ENCODE data around the gene TPRN. TPM values are rescaled to one million over a fixed set of nuclear protein-coding genes. Genes with fewer than 3 reads are reported as not detected.
A peak's percentile ranks its signal among the peaks of the same experiment; 100 is the strongest.

Gene TPRN
- total and polyA plus RNA-seq, 2 experiments from 2014 or later, result 6.4 to 29.2 TPM

DNA sequence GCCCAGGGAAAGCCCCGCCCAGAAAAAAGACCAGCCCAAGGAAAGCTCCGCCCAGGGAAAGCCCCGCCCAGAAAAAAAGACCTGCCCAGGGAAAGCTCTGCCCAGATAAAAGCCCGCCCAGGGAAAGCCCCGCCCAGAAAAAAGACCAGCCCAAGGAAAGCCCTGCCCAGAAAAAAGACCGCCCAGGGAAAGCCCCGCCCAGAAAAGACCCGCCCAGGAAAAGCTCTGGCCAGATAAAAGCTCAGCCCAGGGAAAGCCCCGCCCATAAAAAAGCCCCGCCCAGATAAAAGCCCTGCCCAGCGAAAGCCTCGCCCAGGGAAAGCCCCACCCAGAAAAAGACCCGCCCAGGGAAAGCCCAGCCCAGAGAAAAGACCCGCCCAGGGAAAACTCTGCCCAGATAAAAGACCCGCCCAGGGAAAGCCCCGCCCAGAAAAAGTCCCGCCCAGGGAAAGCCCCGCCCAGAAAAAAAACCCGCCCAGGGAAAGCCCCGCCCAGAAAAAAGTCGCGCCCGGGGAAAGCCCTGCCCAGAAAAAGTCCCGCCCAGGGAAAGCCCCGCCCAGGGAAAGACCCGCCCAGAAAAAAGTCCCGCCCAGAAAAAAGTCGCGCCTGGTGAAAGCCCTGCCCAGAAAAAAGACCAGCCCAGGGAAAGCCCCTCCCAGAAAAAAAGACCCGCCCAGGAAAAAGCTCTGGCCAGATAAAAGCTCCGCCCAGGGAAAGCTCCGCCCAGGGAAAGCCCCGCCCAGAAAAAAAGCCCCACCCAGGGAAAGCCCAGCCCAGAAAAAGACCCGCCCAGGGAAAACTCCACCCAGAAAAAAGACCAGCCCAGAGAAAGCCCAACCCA, 49.7 kb downstream of the TPRN start:
- peak; percentile 13; the same call in 2 of the 3 replicates for ATAC-seq
- no peaks in the 10 kb centered on the region for H3K4me1 ChIP-seq (ENCODE audit: insufficient read depth)
- H4K20me1 ChIP-seq (replicated peaks; ENCODE audit: insufficient read depth), result no peaks in the 10 kb centered on the region; the same call in 1 of the 2 replicates

More for the DNA sequence above, 49.7 kb downstream of the TPRN start:
- peaks cover 19% of the 10 kb centered on the region for H3F3A ChIP-seq (replicated peaks; ENCODE audit: low read depth)
- no peak overlapping the region for H3K4me2 ChIP-seq
- H3K4me3 Mint-ChIP-seq, result no peak overlapping the region
- H3K36me3 Mint-ChIP-seq (ENCODE audit: low read depth), result no peaks in the 10 kb centered on the region
- no peak overlapping the region for H3K4me3 ChIP-seq
- no peaks in the 10 kb centered on the region for H3K79me2 ChIP-seq (replicated peaks; ENCODE audit: insufficient read depth)
- no peak overlapping the region for H2AFZ ChIP-seq
- H3K27ac ChIP-seq (ENCODE audit: low read depth), result no peak overlapping the region
- TF ChIP-seq NANOG (IDR thresholded peaks at IDR 0.05; ENCODE audit: borderline replicate concordance) (no peak), ZNF462 (CRISPR knock-in tag; IDR thresholded peaks at IDR 0.05) (no peak), EZH2 (IDR thresholded peaks at IDR 0.05; ENCODE audit: low read depth, unreplicated experiment) (no peak), ZNF114 (CRISPR knock-in tag; IDR thresholded peaks at IDR 0.05) (no peak), POLR2AphosphoS5 (IDR thresholded peaks at IDR 0.05; ENCODE audit: low read depth) (no peak), STAT1 (IDR thresholded peaks at IDR 0.05; ENCODE audit: unreplicated experiment) (no peak), EZH2phosphoT487 (IDR thresholded peaks at IDR 0.05; ENCODE audit: unreplicated experiment) (no peak), ZNF331 (CRISPR knock-in tag; IDR thresholded peaks at IDR 0.05; ENCODE audit: low read depth) (no peak), ETS1 (IDR thresholded peaks at IDR 0.05) (no peak), JUNB (IDR thresholded peaks at IDR 0.05; ENCODE audit: unreplicated experiment) (no peak), CREB1 (CRISPR knock-in tag; IDR thresholded peaks at IDR 0.05; ENCODE audit: low read depth) (no peak)
- TF ChIP-seq, protein P1, sequence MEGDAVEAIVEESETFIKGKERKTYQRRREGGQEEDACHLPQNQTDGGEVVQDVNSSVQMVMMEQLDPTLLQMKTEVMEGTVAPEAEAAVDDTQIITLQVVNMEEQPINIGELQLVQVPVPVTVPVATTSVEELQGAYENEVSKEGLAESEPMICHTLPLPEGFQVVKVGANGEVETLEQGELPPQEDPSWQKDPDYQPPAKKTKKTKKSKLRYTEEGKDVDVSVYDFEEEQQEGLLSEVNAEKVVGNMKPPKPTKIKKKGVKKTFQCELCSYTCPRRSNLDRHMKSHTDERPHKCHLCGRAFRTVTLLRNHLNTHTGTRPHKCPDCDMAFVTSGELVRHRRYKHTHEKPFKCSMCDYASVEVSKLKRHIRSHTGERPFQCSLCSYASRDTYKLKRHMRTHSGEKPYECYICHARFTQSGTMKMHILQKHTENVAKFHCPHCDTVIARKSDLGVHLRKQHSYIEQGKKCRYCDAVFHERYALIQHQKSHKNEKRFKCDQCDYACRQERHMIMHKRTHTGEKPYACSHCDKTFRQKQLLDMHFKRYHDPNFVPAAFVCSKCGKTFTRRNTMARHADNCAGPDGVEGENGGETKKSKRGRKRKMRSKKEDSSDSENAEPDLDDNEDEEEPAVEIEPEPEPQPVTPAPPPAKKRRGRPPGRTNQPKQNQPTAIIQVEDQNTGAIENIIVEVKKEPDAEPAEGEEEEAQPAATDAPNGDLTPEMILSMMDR (conservative IDR thresholded peaks at IDR 0.05; ENCODE audit: low read depth in 2 of 2), result no peak
- TF ChIP-seq, protein P2, sequence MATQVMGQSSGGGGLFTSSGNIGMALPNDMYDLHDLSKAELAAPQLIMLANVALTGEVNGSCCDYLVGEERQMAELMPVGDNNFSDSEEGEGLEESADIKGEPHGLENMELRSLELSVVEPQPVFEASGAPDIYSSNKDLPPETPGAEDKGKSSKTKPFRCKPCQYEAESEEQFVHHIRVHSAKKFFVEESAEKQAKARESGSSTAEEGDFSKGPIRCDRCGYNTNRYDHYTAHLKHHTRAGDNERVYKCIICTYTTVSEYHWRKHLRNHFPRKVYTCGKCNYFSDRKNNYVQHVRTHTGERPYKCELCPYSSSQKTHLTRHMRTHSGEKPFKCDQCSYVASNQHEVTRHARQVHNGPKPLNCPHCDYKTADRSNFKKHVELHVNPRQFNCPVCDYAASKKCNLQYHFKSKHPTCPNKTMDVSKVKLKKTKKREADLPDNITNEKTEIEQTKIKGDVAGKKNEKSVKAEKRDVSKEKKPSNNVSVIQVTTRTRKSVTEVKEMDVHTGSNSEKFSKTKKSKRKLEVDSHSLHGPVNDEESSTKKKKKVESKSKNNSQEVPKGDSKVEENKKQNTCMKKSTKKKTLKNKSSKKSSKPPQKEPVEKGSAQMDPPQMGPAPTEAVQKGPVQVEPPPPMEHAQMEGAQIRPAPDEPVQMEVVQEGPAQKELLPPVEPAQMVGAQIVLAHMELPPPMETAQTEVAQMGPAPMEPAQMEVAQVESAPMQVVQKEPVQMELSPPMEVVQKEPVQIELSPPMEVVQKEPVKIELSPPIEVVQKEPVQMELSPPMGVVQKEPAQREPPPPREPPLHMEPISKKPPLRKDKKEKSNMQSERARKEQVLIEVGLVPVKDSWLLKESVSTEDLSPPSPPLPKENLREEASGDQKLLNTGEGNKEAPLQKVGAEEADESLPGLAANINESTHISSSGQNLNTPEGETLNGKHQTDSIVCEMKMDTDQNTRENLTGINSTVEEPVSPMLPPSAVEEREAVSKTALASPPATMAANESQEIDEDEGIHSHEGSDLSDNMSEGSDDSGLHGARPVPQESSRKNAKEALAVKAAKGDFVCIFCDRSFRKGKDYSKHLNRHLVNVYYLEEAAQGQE (IDR thresholded peaks at IDR 0.05; ENCODE audit: unreplicated experiment), result no peak
- no peaks in the 10 kb centered on the region for H3K36me3 ChIP-seq (ENCODE audit: insufficient read depth)
- H3K9me2 ChIP-seq (ENCODE audit: insufficient read depth), result no peaks in the 10 kb centered on the region
- peaks cover 18% of the 10 kb centered on the region for H3K27me3 Mint-ChIP-seq (ENCODE audit: insufficient read depth, low read depth, poor library complexity)
- peaks cover 16% of the 10 kb centered on the region for H3K27me3 ChIP-seq (ENCODE audit: insufficient read depth)
- no peak overlapping the region for H3K27ac Mint-ChIP-seq
- peaks cover 2% of the 10 kb centered on the region; the same call in 2 of the 3 replicates for H3K4me1 Mint-ChIP-seq
- peaks cover 13% of the 10 kb centered on the region; the same call in 2 of the 3 replicates for H3K9me3 Mint-ChIP-seq
- peak; percentile 76 for DNase-seq (ENCODE audit: low spot score)

All from GM23338 (cell line).